ENCODE measurements around the gene TOM1L1.

The TOM1L1 gene

GRCh38 chr17:54899201-54899600 lies 1.5 kb upstream of the TOM1L1 start:
- no peak for DNase-seq

- no peak for DNase-seq
Observed at GRCh38 chr17:54899721-54900456, 763 bp upstream of the TOM1L1 start.

DNA sequence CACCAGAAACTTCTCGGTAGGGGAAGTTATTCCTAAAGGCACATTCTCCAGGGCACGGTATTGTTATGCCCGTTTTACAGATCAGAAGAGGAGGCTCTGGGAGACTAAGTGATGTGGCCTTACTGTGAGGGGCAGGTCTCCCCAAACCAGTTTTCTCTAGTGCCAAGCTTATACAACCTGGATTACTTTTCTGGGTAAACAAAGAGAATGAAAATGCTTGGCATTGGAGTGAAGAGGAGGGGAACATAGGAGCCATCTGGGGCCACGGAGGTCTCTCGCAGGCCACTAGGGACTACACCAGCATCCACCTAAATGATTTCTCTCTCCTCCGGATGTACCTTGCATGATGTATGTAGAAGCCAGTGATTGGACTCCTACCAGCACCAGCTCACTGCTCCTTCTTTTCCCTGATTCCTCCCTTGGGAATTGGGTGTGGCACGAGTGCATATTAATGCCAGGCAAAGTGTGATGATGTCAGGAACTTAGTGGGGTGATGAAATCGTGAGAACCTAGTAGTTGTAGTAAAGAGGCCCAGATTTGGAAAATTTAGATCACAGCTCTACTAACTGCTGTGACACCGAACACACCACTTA lies 674 bp downstream of the TOM1L1 start:
- DNase-seq, result no peak

- no peak for DNase-seq
Observed at GRCh38 chr17:54902017-54902416, 1.4 kb downstream of the TOM1L1 start.

DNA sequence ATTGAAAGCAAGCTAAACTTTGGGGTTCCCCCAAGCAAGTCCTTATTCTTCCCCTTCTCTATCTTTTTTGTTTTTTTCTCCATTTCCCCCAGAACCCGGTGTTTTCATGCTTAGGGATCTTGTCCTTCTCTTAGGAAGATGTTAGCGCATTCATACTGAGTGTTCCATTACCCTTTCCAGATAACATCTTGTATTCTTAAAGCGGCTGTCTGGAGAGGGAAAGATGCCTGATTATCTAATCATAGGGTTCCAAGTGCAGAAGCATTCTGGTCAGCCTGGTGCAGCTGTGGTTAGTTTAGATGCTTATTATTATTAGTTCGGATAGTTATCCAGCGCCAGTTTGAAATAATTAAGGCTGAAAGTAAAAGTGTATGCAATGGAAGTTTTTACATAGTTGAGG lies 2.0 kb downstream of the TOM1L1 start:
- DNase-seq, result no peak

- DNase-seq, result no peak
Observed at GRCh38 chr17:54903375-54903774, 2.7 kb downstream of the TOM1L1 start.

DNA sequence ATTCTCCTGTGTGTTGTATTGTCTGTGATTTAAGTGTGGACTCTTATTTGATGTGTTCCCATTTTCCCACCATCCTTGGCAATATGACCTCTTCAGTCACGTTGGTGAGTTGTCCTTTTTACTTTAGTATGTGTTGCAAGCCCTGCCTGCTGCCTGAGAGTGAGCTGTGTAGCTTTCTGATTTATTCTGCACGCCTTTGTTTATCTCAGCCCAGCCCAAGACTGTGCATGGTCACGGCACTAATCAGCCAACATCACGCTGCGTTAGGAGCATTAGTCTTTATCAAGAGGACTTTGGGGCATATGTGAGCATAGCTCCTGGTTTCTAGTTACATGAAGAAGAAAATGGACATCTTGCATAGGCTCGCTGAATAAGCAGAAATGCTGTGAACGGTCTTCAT lies 6.0 kb downstream of the TOM1L1 start:
- DNase-seq, result no peak

DNA sequence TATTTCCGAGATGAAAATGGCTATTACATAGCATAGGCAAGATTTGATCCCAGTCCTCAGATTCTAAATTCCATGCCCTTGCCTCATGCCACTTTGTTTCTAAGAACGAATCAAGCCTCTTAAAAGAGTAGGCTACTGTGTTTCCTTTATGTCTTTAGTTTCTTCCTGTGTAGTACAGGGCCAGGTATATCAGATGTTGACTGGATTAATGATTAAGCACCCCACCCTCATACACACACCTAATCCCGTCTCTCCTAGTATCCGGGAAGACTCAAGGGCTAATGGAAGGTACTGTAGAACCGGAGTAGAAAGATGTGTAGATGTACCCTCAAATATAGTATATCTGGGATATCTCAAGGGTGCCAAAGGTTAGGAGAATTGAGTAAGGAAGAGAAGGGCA lies 6.7 kb downstream of the TOM1L1 start:
- no peak for DNase-seq

GRCh38 chr17:54909766-54910165 lies 9.1 kb downstream of the TOM1L1 start:
- no peak for DNase-seq

- DNase-seq, result no peak
Observed at GRCh38 chr17:54916721-54917120, 16.1 kb downstream of the TOM1L1 start.

GRCh38 chr17:54919425-54919824 lies 18.8 kb downstream of the TOM1L1 start:
- no peak for DNase-seq

GRCh38 chr17:54920819-54921218 lies 20.2 kb downstream of the TOM1L1 start:
- no peak for DNase-seq

GRCh38 chr17:54924405-54924804 lies 23.8 kb downstream of the TOM1L1 start:
- DNase-seq, result no peak

- no peak for DNase-seq
Observed at GRCh38 chr17:54927525-54927924, 26.9 kb downstream of the TOM1L1 start.

DNA sequence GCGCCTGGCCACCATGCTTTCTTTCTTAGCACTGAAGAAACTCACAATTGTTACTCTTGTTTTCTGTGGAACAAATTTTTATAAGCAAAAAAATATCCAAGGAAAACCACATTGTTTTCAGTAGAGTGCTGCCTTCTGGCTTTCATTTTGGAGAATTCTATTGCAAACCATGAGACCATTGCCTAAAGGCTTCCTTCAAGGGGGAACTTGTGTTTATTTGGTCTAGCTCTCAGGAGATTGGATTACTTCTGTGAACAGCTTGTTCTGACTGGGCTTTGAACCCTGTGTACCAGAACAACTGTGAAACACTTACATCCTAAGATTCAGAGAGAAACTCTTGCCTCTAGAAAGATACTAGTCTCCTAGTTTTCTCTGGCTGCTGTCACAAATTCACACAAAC lies 32.1 kb downstream of the TOM1L1 start:
- DNase-seq, result no peak

DNA sequence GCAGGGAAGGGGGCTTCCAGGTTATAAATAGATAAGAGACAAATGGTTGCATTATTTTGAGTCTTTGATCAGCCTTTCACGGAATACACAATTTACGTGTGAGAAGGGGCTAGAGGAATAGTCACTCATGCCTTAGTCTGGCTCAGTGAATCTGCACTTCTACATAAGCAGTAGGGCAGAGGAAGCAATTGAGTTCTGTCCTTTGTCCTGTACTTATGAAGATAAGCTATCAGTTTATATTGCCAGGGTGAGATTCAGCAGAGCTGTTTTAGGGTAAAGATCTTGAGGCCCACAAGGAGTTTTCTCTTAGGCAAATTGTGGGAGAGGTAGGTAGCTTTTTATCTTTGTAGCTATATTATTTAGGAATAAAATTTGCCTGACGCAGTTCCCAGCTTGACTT lies 33.3 kb downstream of the TOM1L1 start:
- no peak for DNase-seq

DNA sequence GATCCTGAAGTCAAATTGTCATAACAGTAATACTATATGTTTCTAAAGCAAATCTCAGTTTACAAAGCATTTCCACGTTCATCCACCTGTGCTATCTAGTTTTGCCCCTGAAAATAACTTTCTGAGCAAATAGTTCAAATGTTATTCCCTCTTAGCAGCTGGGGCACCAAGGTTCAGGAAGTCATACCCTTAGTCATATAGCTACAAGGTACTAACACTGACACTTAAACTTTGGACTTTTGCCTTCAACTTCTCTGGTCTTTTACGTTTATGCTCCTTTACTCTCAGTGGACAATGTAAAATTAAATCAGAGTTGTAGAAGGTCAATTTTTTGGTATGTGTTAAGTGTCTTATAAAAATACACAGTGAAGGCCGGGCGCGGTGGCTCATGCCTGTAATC lies 34.8 kb downstream of the TOM1L1 start:
- no peak for DNase-seq

- no peak for DNase-seq
Observed at GRCh38 chr17:54937018-54937417, 36.4 kb downstream of the TOM1L1 start.

DNA sequence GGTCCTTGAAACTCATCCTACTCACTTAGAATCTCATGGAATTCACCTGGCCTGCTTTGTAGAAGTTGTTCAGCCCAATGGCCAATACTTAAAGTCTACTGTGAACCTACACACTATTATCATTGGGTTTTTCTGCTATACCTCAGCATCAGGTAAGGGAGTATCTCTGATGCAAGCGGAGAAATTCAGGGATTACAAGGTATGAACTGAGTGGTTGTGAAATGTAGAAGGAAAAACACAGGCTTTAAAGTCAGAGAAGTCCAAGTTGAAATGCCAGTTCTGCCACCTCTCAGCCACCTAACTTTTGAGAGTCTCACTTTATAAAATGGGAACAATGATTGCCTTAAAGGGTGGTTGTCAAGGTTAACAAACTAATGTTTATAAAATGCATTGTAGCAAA lies 36.8 kb downstream of the TOM1L1 start:
- no peak for DNase-seq

GRCh38 chr17:54941285-54941684 lies 40.6 kb downstream of the TOM1L1 start:
- no peak for DNase-seq

GRCh38 chr17:54944796-54945195 lies 44.1 kb downstream of the TOM1L1 start:
- DNase-seq, result no peak

DNA sequence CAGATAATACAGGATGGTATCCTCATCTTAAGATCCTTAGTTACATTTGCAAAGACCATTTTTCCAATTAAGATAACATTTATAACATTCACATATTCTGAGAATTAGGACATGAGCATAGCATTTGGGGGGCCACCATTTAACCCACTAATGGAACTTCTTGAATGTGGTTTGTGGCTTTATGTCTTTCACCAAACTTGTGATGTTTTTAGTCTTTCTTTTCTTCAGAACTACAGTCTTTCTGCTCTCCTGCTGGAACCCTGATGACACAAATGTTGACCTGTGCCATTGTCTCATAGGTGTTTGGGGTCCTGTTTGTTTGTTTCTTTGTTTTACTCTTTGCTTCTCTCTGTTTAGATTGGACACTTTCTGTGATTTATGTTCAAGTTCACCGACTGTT lies 44.6 kb downstream of the TOM1L1 start:
- DNase-seq, result no peak

- no peak for DNase-seq
Observed at GRCh38 chr17:54945671-54946070, 45.0 kb downstream of the TOM1L1 start.

GRCh38 chr17:54947396-54947795 lies 46.7 kb downstream of the TOM1L1 start:
- no peak for DNase-seq

DNA sequence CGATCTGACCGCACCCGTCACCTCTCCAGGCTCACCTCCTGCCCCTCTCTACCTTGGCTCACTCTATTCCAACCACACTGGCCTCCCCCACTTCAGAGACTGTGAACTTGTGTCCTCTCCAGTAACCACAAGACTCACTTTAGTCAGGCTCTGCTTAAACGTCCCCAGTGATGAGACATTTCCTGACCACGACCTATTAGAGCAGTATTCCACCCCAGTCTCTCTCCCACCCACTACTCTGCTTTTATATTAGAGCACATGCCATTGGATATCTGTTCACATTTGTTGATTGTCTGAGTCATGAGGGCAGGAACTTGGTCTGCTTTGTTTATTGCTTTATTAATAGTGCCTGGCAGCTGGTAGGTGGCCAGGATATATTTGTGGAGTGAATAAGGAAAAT lies 47.7 kb downstream of the TOM1L1 start:
- DNase-seq, result no peak

Data from CD4-positive, alpha-beta T cell treated with Interferon gamma for 1 hour (primary cell).